ENCODE data around the gene TRIM51G.
"Not testable (repeated sequence)": the region's sequence is repeated elsewhere in the genome, so short reads cannot be mapped to it uniquely, and the experiment has no call there.

The TRIM51G gene, protein sequence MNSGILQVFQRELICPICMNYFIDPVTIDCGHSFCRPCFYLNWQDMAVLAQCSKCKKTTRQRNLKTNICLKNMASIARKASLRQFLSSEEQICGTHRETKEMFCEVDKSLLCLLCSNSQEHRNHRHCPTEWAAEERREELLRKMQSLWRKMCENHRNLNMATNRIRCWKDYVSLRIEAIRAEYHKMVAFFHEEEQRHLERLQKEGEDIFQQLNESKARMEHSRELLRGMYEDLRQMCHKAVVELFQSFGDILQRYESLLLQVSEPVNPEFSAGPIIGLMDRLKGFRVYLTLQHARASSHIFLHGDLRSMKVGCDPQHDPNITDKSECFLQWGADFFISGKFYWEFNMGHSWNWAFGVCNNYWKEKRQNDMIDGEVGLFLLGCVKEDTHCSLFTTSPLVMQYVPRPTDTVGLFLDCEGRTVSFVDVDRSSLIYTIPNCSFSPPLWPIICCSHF

DNA sequence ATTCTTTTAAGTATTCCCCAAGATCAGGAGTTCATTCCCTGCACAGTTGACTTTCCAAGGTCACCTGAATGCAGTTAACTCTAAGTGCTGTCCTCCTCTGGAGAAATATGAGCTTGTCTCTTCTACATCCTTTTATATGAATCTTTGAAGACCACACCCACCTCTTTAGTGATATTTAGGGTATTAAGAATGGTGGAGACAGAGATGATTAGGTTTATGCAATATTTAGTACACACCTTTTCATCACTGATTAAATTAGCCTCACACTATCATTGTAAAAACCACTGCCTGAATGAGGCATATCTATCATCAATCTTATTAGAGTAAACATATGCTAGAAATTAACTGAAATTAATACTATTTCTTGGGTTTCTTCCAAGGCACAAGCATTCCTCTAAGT, at the start of gene TRIM51G:
Gene TRIM51G, minus strand, starts transcription at position 101 of the 400 bp plus-strand sequence. CDS start 2,190 bp downstream, outside the sequence.
- not testable (repeated sequence) for DNase-seq (ENCODE audit: low spot score); H3K4me3 ChIP-seq; H3K27ac ChIP-seq

DNA sequence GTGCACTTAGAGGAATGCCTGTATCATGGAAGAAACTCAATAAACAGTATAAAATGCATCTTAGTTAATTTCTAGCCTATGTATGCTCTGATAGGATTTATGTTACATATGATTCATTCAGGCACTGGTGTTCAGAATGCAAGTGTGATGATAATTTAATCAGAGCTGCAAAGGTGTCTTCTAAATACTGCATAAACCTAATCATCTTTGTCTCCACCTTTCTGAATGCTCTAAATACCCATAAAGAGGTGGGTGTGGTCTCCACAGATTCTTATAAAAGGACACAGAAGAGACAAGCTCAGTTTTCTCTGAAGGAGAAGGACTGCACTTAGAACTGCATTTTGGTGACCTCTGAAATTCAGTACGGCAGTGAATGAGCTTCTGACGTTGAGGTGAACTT, 44.8 kb upstream of the TRIM51G start, which contains the start of gene TRIM49B:
Gene TRIM49B, plus strand, starts transcription at position 301 of the 400 bp plus-strand sequence. CDS start 2,777 bp downstream, outside the sequence.
- not testable (repeated sequence) for DNase-seq (ENCODE audit: low spot score); H3K27ac ChIP-seq; H3K4me3 ChIP-seq

DNA sequence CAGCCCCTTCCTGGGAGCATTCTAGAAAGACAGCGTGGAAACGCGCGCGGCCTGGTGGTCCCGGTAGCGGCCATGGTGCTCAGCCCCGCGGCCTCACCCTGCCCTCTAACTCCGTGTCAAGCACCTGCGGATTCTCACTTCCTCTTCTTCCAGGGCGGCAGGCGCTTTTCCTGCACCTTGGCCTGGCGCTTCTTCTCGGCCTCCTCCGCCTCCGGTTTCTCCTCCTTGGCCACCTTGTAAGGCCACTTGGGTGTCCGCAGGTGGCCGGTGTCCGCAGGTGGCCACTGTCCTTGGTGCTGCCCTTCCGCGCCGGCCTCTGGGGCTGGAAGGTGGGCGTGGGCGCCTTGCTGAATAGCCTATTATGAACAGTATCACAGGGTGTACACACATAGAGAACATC, 15.1 kb downstream of the TRIM51G start:
- not testable (repeated sequence) for DNase-seq (ENCODE audit: low spot score)

DNA sequence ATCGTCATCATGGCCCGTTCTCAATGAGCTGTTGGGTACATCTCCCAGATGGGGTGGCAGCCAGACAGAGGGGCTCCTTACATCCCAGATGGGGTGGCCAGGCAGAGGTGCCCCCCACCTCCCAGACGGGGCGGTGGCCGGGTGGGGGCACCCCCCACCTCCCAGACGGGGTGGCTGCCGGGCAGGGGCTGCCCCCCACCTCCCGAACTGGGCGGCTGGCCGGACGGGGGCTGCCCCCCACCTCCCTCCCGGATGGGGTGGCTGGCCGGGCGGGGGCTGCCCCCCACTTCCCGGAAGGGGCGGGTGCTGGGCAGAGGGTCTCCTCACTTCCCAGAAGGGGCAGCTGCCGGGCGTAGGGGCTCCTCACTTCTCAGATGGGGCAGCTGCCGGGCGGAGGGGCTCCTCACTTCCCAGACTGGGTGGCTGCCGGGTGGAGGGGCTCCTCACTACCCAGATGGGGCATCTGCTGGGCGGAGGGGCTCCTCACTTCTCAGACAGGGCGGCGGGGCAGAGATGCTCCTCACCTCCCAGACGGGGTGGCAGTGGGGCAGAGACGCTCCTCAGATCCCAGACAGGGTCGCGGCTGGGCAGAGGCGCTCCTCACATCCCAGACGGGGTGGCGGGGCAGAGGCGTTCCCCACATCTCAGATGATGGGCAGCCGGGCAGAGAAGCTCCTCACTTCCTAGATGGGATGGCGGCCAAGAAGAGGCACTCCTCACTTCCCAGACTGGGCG, 28.2 kb downstream of the TRIM51G start:
- DNase-seq (ENCODE audit: low spot score); H3K4me3 ChIP-seq; H3K27ac ChIP-seq: not testable (repeated sequence)

More for the DNA sequence above, 15.1 kb downstream of the TRIM51G start:
- H3K4me3 ChIP-seq, H3K27ac ChIP-seq: not testable (repeated sequence)

DNA sequence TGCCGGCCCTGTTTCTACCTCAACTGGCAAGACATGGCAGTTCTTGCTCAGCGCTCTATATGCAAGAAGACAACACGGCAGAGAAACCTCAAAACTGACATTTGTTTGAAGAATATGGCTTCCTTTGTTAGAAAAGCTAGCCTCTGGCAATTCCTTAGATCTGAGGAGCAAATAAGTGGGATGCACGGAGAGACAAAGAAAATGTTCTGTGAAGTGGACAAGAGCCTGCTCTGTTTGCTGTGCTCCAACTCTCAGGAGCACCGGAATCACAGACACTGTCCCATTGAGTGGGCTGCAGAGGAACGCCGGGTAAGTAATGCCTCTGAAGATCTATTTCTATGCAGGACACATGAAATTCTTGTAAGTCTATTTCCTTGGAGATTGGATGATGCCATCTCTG, 37.9 kb downstream of the TRIM51G start:
- not testable (repeated sequence) for DNase-seq (ENCODE audit: low spot score); H3K4me3 ChIP-seq; H3K27ac ChIP-seq

Measured in coronary artery (tissue), 2 donors.